Panc1 (cell line): ENCODE measurements around the gene TEDC1. TPM values are rescaled to one million over a fixed set of nuclear protein-coding genes. Genes with fewer than 3 reads are reported as not detected.
A peak's percentile ranks its signal among the peaks of the same experiment; 100 is the strongest.

Experiments used
- ATAC-seq: fragments of 200-7000 bp; cut with Tn5 transposase; 2 replicates; pipeline ENCODE4 v1.9.1; 2020; ENCODE audit warnings: mild to moderate bottlenecking, moderate library complexity
- BruUV-seq: library from RNA; stranded (reverse); fragments of 400-500 nt; replicated peaks from 2 replicates; lab custom pipeline; 2021; lab: Mats Ljungman, UMichigan
- CTCF ChIA-PET: fragments of 300-600 bp; sonication (Branson Sonifier 250); formaldehyde crosslinking; loops from one replicate; lab custom pipeline; 2022; ENCODE audit warnings: antibody characterized with exemption; lab: Charles Lee
- POLR2A ChIA-PET: fragments of 300-600 bp; sonication (Branson Sonifier 250); formaldehyde crosslinking; loops from one replicate; lab custom pipeline; 2022; ENCODE audit warnings: antibody characterized with exemption; lab: Charles Lee
- DNase-seq: peaks from one replicate; pipeline ENCODE4 v3.0.0-alpha.2; 2010; ENCODE audit warnings: low read depth, low spot score
- H3K27ac ChIP-seq: 2 replicates; pipeline ENCODE4 v1.5.1; 2011; ENCODE audit warnings: mild to moderate bottlenecking, low read length, inconsistent platforms
- H3K27me3 ChIP-seq: fragments of 200-500 bp; sonication (Bioruptor generic); 2 replicates; pipeline ENCODE4 v1.6.0; 2014; ENCODE audit warnings: low read length, inconsistent platforms; ENCODE audit not compliant: control insufficient read depth, insufficient read depth
- H3K36me3 ChIP-seq: fragments of 200-500 bp; sonication (Bioruptor generic); 2 replicates; pipeline ENCODE4 v1.5.1; 2014; ENCODE audit warnings: inconsistent platforms, mild to moderate bottlenecking, low read length, moderate library complexity; ENCODE audit not compliant: control insufficient read depth, insufficient read depth
- H3K4me1 ChIP-seq: 2 replicates; pipeline ENCODE4 v1.5.1; 2011; ENCODE audit warnings: inconsistent platforms, mild to moderate bottlenecking, low read length, moderate library complexity; ENCODE audit not compliant: control insufficient read depth, insufficient read depth
- H3K4me3 ChIP-seq, 2 experiments: 2 replicates each; pipeline ENCODE4 v1.5.1; 2011 to 2012; ENCODE audit warnings: low read depth in 2 of 2, low read length in 2 of 2, mild to moderate bottlenecking in 2 of 2, inconsistent platforms in 1 of 2, moderate library complexity in 1 of 2
- H3K9me3 ChIP-seq: fragments of 200-500 bp; sonication (Bioruptor generic); 2 replicates; pipeline ENCODE4 v1.5.1; 2014; ENCODE audit warnings: low read depth, mild to moderate bottlenecking, inconsistent platforms, low read length, moderate library complexity; ENCODE audit not compliant: control insufficient read depth, insufficient read depth
- CTCF ChIP-seq: fragments of 450-650 bp; IDR thresholded peaks from 2 replicates; pipeline ENCODE4 v1.5.1; 2017; ENCODE audit warnings: mild to moderate bottlenecking
- POLR2AphosphoS5 ChIP-seq: IDR thresholded peaks from 2 replicates; pipeline ENCODE4 v1.6.1; 2012; ENCODE audit warnings: mild to moderate bottlenecking, low read depth, low read length, moderate library complexity
- SIN3A ChIP-seq: IDR thresholded peaks from 2 replicates; pipeline ENCODE4 v1.6.1; 2012; ENCODE audit warnings: low read depth, mild to moderate bottlenecking, low read length, moderate library complexity, borderline replicate concordance; ENCODE audit not compliant: insufficient read depth
- TCF7L2 ChIP-seq: IDR thresholded peaks from 2 replicates; pipeline ENCODE4 v1.6.1; 2011; ENCODE audit warnings: mild to moderate bottlenecking, low read depth, low read length, inconsistent platforms
- in situ Hi-C: cut with HindIII; loops from 2 replicates; pipeline ENCODE4 v1.10.0; 2016; ENCODE audit warnings: low sequenced_read_pairs, low pct_unique_long_range_greater_than_20kb
- intact Hi-C: fragments of 100-400 bp; cut with micrococcal nuclease; formaldehyde crosslinking; loops from one replicate; pipeline ENCODE4 v1.10.0; 2022; ENCODE audit not compliant: unreplicated experiment
- total RNA-seq: library from RNA; stranded (reverse); gene quantifications from one replicate; pipeline ENCODE4 v1.2.1, GENCODE V29; 2021; ENCODE audit not compliant: unreplicated experiment
- TF ChIP-seq, protein P1 (sequence below), 2 experiments: IDR thresholded peaks; 2 replicates each; pipeline ENCODE4 v1.6.1; 2011 to 2012; ENCODE audit warnings: low read depth in 2 of 2, control low read depth in 1 of 2, low read length in 1 of 2, mild to moderate bottlenecking in 1 of 2, moderate library complexity in 1 of 2; ENCODE audit not compliant: insufficient read depth in 1 of 2

TEDC1 gene
- total RNA-seq, 1 experiment from 2014 or later: 47.8 TPM

DNA sequence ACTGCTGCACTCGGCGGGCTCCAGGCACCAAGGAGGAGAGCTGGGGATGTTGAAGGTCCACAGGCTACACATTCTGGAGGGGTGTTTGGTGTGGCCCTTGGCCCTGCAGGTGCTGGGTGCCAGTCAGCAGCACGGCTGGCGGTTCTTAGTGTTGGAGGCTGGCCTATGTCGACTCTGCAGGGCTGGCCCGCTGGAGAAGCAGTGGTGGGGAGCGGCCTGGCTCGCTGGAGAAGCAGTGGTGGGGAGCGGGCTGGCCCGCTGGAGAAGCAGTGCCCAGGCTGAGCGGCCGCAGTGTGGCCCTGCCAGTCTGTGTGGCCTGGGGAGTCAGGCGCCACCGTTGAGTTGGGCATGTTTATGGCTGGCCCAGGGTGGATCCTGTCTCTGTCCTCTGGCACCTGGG lies 44.1 kb upstream of the TEDC1 start:
- no peak for TF ChIP-seq POLR2AphosphoS5
- TF ChIP-seq, protein P1, sequence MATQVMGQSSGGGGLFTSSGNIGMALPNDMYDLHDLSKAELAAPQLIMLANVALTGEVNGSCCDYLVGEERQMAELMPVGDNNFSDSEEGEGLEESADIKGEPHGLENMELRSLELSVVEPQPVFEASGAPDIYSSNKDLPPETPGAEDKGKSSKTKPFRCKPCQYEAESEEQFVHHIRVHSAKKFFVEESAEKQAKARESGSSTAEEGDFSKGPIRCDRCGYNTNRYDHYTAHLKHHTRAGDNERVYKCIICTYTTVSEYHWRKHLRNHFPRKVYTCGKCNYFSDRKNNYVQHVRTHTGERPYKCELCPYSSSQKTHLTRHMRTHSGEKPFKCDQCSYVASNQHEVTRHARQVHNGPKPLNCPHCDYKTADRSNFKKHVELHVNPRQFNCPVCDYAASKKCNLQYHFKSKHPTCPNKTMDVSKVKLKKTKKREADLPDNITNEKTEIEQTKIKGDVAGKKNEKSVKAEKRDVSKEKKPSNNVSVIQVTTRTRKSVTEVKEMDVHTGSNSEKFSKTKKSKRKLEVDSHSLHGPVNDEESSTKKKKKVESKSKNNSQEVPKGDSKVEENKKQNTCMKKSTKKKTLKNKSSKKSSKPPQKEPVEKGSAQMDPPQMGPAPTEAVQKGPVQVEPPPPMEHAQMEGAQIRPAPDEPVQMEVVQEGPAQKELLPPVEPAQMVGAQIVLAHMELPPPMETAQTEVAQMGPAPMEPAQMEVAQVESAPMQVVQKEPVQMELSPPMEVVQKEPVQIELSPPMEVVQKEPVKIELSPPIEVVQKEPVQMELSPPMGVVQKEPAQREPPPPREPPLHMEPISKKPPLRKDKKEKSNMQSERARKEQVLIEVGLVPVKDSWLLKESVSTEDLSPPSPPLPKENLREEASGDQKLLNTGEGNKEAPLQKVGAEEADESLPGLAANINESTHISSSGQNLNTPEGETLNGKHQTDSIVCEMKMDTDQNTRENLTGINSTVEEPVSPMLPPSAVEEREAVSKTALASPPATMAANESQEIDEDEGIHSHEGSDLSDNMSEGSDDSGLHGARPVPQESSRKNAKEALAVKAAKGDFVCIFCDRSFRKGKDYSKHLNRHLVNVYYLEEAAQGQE (IDR thresholded peaks at IDR 0.05; ENCODE audit: insufficient read depth in 1 of 2, low read depth in 2 of 2, low read length in 1 of 2): no peak
- no peak for TF ChIP-seq TCF7L2
- TF ChIP-seq SIN3A: no peak
- no peak for TF ChIP-seq CTCF
- BruUV-seq: no TSS peak
- ATAC-seq: no peak
- H3K27me3 ChIP-seq: no peaks in the 10 kb centered on the region
- no peak for DNase-seq
- H3K9me3 ChIP-seq: no peaks in the 10 kb centered on the region
- no peak overlapping the region for H3K27ac ChIP-seq
- no peak overlapping the region for H3K4me3 ChIP-seq
- ChIA-PET CTCF (no interaction called here), POLR2A (no interaction called here)
- in situ Hi-C loops: no loop called here
- intact Hi-C loops: no loop called here
- H3K36me3 ChIP-seq: no peaks in the 10 kb centered on the region; the same call in 1 of the 2 replicates
- no peaks in the 10 kb centered on the region for H3K4me1 ChIP-seq

GRCh38 chr14:105447651-105448640 lies 43.1 kb upstream of the TEDC1 start:
- BruUV-seq: no TSS peak
- peak; percentile 33 for ATAC-seq
- ChIA-PET CTCF (interaction anchor here (0.6 to 0.8 kb wide), 2 partner anchors 10 to 23 kb away, joined by 3 to 4 read pairs; no protein-coding TSS in a partner anchor), POLR2A (no interaction called here)
- Histone ChIP-seq H3K4me3 (no peak overlapping the region), H3K36me3 (no peaks in the 10 kb centered on the region; the same call in 1 of the 2 replicates), H3K4me1 (no peaks in the 10 kb centered on the region), H3K27ac (no peak overlapping the region; the same call in 1 of the 2 replicates), H3K9me3 (no peaks in the 10 kb centered on the region), H3K27me3 (no peaks in the 10 kb centered on the region)
- intact Hi-C loops: no loop called here
- no peak for DNase-seq
- TF ChIP-seq POLR2AphosphoS5: no peak
- TF ChIP-seq CTCF: no peak
- TF ChIP-seq SIN3A: no peak
- TF ChIP-seq, protein P1 (IDR thresholded peaks at IDR 0.05; ENCODE audit: insufficient read depth in 1 of 2, low read depth in 2 of 2, low read length in 1 of 2): no peak
- TF ChIP-seq TCF7L2: no peak
- in situ Hi-C loops: no loop called here
